ENCODE measurements around the gene AGBL3. TPM values are rescaled to one million over a fixed set of nuclear protein-coding genes. Genes with fewer than 3 reads are reported as not detected.

Gene AGBL3
- total RNA-seq, 1 donor, result 2.2 TPM

DNA sequence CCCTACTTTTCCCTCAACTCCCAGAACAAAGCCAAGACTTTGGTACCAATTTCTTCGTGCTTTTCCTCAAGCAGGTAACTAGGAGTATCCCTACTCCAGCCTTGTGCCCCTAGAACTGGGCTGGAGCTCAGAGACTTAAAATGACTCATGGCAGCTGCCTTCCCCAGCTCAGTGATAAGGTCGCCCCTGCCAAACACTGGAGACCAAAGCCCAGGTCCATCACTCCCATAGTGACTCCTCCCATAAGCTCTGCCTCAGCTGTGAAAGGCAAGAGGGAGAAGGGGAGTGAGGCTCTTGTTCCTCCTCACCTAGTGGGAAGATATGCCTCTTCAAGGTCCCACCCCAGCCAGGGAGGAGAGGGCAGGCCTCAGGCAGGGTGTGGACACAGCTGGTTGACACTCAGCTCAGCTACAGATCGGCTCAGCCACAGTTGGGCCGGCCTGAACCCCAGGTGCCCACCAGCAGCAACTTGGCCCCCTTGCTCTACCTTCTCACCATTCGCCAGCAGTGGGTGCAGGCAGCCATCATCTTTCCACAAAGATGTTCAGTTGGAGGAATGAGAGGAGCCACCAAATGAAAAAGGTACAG is 198.0 kb downstream of the AGBL3 start:
- no peaks in the 10 kb centered on the region for H3K79me2 ChIP-seq (ENCODE audit: insufficient read depth, low read length)
- DNase-seq (ENCODE audit: insufficient read length, low spot score, missing footprints), result no peak
- H3K27ac ChIP-seq (ENCODE audit: low read depth, low read length), result no peak overlapping the region
- H3K4me1 ChIP-seq (ENCODE audit: insufficient read depth, low read length), result no peaks in the 10 kb centered on the region
- H3K36me3 ChIP-seq (ENCODE audit: insufficient read depth, low read length), result peaks cover 30% of the 10 kb centered on the region
- H4K20me1 ChIP-seq (ENCODE audit: insufficient read depth, low read length), result no peaks in the 10 kb centered on the region
- no peak overlapping the region for H2AFZ ChIP-seq (ENCODE audit: low read length)
- H3K4me3 ChIP-seq (ENCODE audit: insufficient read depth, low read length), result no peak overlapping the region
- TF ChIP-seq, protein P1, sequence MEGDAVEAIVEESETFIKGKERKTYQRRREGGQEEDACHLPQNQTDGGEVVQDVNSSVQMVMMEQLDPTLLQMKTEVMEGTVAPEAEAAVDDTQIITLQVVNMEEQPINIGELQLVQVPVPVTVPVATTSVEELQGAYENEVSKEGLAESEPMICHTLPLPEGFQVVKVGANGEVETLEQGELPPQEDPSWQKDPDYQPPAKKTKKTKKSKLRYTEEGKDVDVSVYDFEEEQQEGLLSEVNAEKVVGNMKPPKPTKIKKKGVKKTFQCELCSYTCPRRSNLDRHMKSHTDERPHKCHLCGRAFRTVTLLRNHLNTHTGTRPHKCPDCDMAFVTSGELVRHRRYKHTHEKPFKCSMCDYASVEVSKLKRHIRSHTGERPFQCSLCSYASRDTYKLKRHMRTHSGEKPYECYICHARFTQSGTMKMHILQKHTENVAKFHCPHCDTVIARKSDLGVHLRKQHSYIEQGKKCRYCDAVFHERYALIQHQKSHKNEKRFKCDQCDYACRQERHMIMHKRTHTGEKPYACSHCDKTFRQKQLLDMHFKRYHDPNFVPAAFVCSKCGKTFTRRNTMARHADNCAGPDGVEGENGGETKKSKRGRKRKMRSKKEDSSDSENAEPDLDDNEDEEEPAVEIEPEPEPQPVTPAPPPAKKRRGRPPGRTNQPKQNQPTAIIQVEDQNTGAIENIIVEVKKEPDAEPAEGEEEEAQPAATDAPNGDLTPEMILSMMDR (IDR thresholded peaks at IDR 0.05; ENCODE audit: extremely low read depth, low read depth, low read length), result no peak
- peaks cover 17% of the 10 kb centered on the region for H3K9me3 ChIP-seq (ENCODE audit: low read depth, low read length)
- no peak overlapping the region for H3K4me2 ChIP-seq (ENCODE audit: insufficient read depth, low read length)
- H3K27me3 ChIP-seq (ENCODE audit: insufficient read depth, low read length), result no peaks in the 10 kb centered on the region

Other genes starting within 250 kb of the AGBL3 start
- gene CALD1, start 206.9 kb upstream of the AGBL3 start, total RNA-seq, result 1,075 and 1,123 TPM in 2 replicates
- 13.8 and 14.1 TPM in 2 replicates for gene TMEM140, start 161.6 kb downstream of the AGBL3 start, total RNA-seq
- gene CYREN, start 184.2 kb downstream of the AGBL3 start, total RNA-seq, result 29.8 and 35.5 TPM in 2 replicates
- gene WDR91, start 225.0 kb downstream of the AGBL3 start, total RNA-seq, result 7.1 and 8.7 TPM in 2 replicates
- not detected in 2 replicates for gene STRA8, start 247.3 kb downstream of the AGBL3 start, total RNA-seq

All from osteoblast (primary cell).